NCI-H2196 (cell line): ENCODE results near the gene SLC6A5.

Experiments
- DNase-seq: peaks from one replicate; lab custom pipeline; 2025; ENCODE audit not compliant: unreplicated experiment; lab: John Stamatoyannopoulos, UW

The SLC6A5 gene

GRCh38 chr11:20668844-20669819, 69.7 kb downstream of the SLC6A5 start, which contains the start of gene NELL1:
Gene NELL1, plus strand, starts transcription at chr11:20669586.
- peak; percentile 32 for DNase-seq

- DNase-seq, result no peak
These were observed 70.6 kb downstream of the SLC6A5 start for GRCh38 chr11:20669820-20670684.

- DNase-seq, result no peak
These were observed 71.6 kb downstream of the SLC6A5 start for GRCh38 chr11:20670932-20671403.

GRCh38 chr11:20671856-20672546, 72.6 kb downstream of the SLC6A5 start:
- DNase-seq, result peak; percentile 62

GRCh38 chr11:20672575-20672974, 73.2 kb downstream of the SLC6A5 start:
- peak; percentile 15 for DNase-seq

GRCh38 chr11:20676658-20677057, 77.2 kb downstream of the SLC6A5 start:
- DNase-seq, result no peak

- no peak for DNase-seq
These were observed 89.4 kb downstream of the SLC6A5 start for GRCh38 chr11:20688761-20689160.

GRCh38 chr11:20707876-20708275, 108.5 kb downstream of the SLC6A5 start:
- no peak for DNase-seq
